GM12873 (cell line): ENCODE measurements around the gene FHOD1.

Experiments used
- CTCF ChIP-seq: IDR thresholded peaks from 2 replicates; pipeline ENCODE4 v1.5.1; 2012; ENCODE audit warnings: low read depth, mild to moderate bottlenecking, moderate library complexity, low read length, control low read depth; ENCODE audit not compliant: insufficient read depth; ENCODE audit errors: missing control alignments

Gene FHOD1

GRCh38 chr16:67254801-67255552 is 7.7 kb upstream of the FHOD1 start:
- no peak for TF ChIP-seq CTCF

GRCh38 chr16:67252609-67253497 is 5.6 kb upstream of the FHOD1 start:
- TF ChIP-seq CTCF = no peak

GRCh38 chr16:67250045-67250327 is 2.7 kb upstream of the FHOD1 start:
- no peak for TF ChIP-seq CTCF

GRCh38 chr16:67249178-67250044 is 2.1 kb upstream of the FHOD1 start:
- no peak for TF ChIP-seq CTCF

- TF ChIP-seq CTCF = peak; percentile 23
Measured at GRCh38 chr16:67248401-67249177, 1.3 kb upstream of the FHOD1 start, which contains the start of gene SLC9A5. SLC9A5 (plus strand) TSS chr16:67248979; CDS start chr16:67249015, 36 bp downstream.

GRCh38 chr16:67248073-67248400 is 756 bp upstream of the FHOD1 start:
- TF ChIP-seq CTCF = no peak
